Mesenchymal stem cell (in vitro differentiated cells and primary cell): ENCODE data around the gene TRMT61A.

Experiments used
- DNase-seq: peaks from one replicate; pipeline ENCODE4 v3.0.0-alpha.2; 2013
- H2AFZ ChIP-seq: one replicate; pipeline ENCODE4 v1.6.1; 2013; ENCODE audit warnings: low read depth, mild to moderate bottlenecking, control low read depth, inconsistent platforms, low read length, moderate library complexity
- H2AK5ac ChIP-seq: 2 replicates; pipeline ENCODE4 v1.6.1; 2013; ENCODE audit warnings: low read length, moderate library complexity, mild to moderate bottlenecking, inconsistent platforms; ENCODE audit not compliant: severe bottlenecking
- H2BK120ac ChIP-seq: one replicate; pipeline ENCODE4 v1.6.1; 2013; ENCODE audit warnings: low read depth, mild to moderate bottlenecking, inconsistent platforms, low read length, moderate library complexity
- H2BK12ac ChIP-seq, 2 experiments: one replicate each; pipeline ENCODE4 v1.6.1; 2013; ENCODE audit warnings: inconsistent platforms in 2 of 2, low read length in 2 of 2, mild to moderate bottlenecking in 2 of 2, moderate library complexity in 2 of 2, control low read depth in 1 of 2
- H2BK15ac ChIP-seq: one replicate; pipeline ENCODE4 v1.6.1; 2013; ENCODE audit warnings: mild to moderate bottlenecking, low read depth, inconsistent platforms; ENCODE audit not compliant: poor library complexity, severe bottlenecking
- H2BK5ac ChIP-seq: 2 replicates; pipeline ENCODE4 v1.6.1; 2013; ENCODE audit warnings: low read depth, mild to moderate bottlenecking, low read length, control low read depth, inconsistent platforms; ENCODE audit not compliant: poor library complexity, severe bottlenecking
- H3K14ac ChIP-seq, 2 experiments: one replicate each; pipeline ENCODE4 v1.6.1; 2013; ENCODE audit warnings: inconsistent platforms in 2 of 2, low read length in 2 of 2, control low read depth in 1 of 2, mild to moderate bottlenecking in 1 of 2, moderate library complexity in 1 of 2
- H3K18ac ChIP-seq, 2 experiments: one replicate each; pipeline ENCODE4 v1.6.1; 2013; ENCODE audit warnings: inconsistent platforms in 2 of 2, low read length in 2 of 2, control low read depth in 1 of 2, low read depth in 1 of 2, mild to moderate bottlenecking in 1 of 2
- H3K23ac ChIP-seq, 2 experiments: one replicate each; pipeline ENCODE4 v1.6.1; 2013; ENCODE audit warnings: inconsistent platforms in 2 of 2, low read length in 2 of 2, mild to moderate bottlenecking in 2 of 2, moderate library complexity in 2 of 2, control low read depth in 1 of 2
- H3K27ac ChIP-seq: 2 replicates; pipeline ENCODE4 v1.5.1; 2013; ENCODE audit warnings: mild to moderate bottlenecking, moderate library complexity, low read length, control low read depth, inconsistent platforms; ENCODE audit not compliant: poor library complexity, severe bottlenecking
- H3K27me3 ChIP-seq, 2 experiments: 2 replicates each; pipeline versions ENCODE4 v1.6.1 to v1.7.0; 2013; ENCODE audit warnings: low read length in 2 of 2, mild to moderate bottlenecking in 2 of 2, moderate library complexity in 2 of 2, control low read depth in 1 of 2, inconsistent platforms in 1 of 2; ENCODE audit not compliant: control insufficient read depth in 1 of 2, insufficient read depth in 1 of 2
- H3K36me3 ChIP-seq, 2 experiments: 2 replicates each; pipeline versions ENCODE4 v1.6.1 to v1.7.0; 2013; ENCODE audit warnings: low read length in 2 of 2, control low read depth in 1 of 2, inconsistent platforms in 1 of 2, low read depth in 1 of 2, mild to moderate bottlenecking in 1 of 2; ENCODE audit not compliant: insufficient read depth in 2 of 2, control insufficient read depth in 1 of 2
- H3K4ac ChIP-seq, 2 experiments: one replicate each; pipeline ENCODE4 v1.6.1; 2013; ENCODE audit warnings: inconsistent platforms in 2 of 2, low read length in 2 of 2, mild to moderate bottlenecking in 2 of 2, moderate library complexity in 2 of 2, control low read depth in 1 of 2, low read depth in 1 of 2
- H3K4me1 ChIP-seq: 2 replicates; pipeline ENCODE4 v1.6.1; 2013; ENCODE audit warnings: low read depth, low read length, control low read depth; ENCODE audit not compliant: control insufficient read depth, insufficient read depth
- H3K4me2 ChIP-seq: 2 replicates; pipeline ENCODE4 v1.6.1; 2013; ENCODE audit warnings: low read length, mild to moderate bottlenecking, inconsistent platforms; ENCODE audit not compliant: poor library complexity, severe bottlenecking
- H3K4me3 ChIP-seq, 2 experiments: 2 replicates each; pipeline versions ENCODE4 v1.5.1 to v1.7.0; 2013; ENCODE audit warnings: low read length in 2 of 2, mild to moderate bottlenecking in 2 of 2, control low read depth in 1 of 2, low read depth in 1 of 2; ENCODE audit not compliant: insufficient read depth in 1 of 2
- H3K79me1 ChIP-seq: replicated peaks from 2 replicates; pipeline ENCODE4 v1.6.1; 2013; ENCODE audit warnings: mild to moderate bottlenecking, control low read depth, low read length, inconsistent platforms; ENCODE audit not compliant: poor library complexity, severe bottlenecking
- H3K9ac ChIP-seq: 2 replicates; pipeline ENCODE4 v1.7.0; 2013; ENCODE audit warnings: mild to moderate bottlenecking, low read length, moderate library complexity
- H3K9me3 ChIP-seq: 2 replicates; pipeline ENCODE4 v1.7.0; 2013; ENCODE audit warnings: mild to moderate bottlenecking, low read length; ENCODE audit not compliant: control insufficient read depth
- H4K8ac ChIP-seq: one replicate; pipeline ENCODE4 v1.6.1; 2013; ENCODE audit warnings: inconsistent platforms, mild to moderate bottlenecking, low read length, moderate library complexity
- H4K91ac ChIP-seq: one replicate; pipeline ENCODE4 v1.6.1; 2013; ENCODE audit warnings: mild to moderate bottlenecking, low read length, inconsistent platforms
- WGBS: methylation state at CpG from one replicate; pipeline ENCODE4 v1.1.7; 2013; ENCODE audit warnings: mixed read lengths; 5-methylcytosine and 5-hydroxymethylcytosine counted together

Gene TRMT61A

GRCh38 chr14:103492156-103492925 is 36.7 kb upstream of the TRMT61A start:
- H2BK120ac ChIP-seq = no peak overlapping the region
- H3K4me3 ChIP-seq = peak overlapping the region in 1 of 2 experiments; percentile 21
- H3K27me3 ChIP-seq = no peaks in the 10 kb centered on the region
- no peak overlapping the region for H4K91ac ChIP-seq
- no peak overlapping the region for H2AK5ac ChIP-seq
- H3K14ac ChIP-seq = no peak overlapping the region
- H2BK12ac ChIP-seq = no peak overlapping the region
- H2AFZ ChIP-seq = no peak overlapping the region
- no peak overlapping the region for H2BK5ac ChIP-seq
- no peaks in the 10 kb centered on the region for H3K9me3 ChIP-seq
- no peak overlapping the region for H3K4ac ChIP-seq
- no peak overlapping the region for H3K27ac ChIP-seq
- no peak overlapping the region for H3K4me2 ChIP-seq
- DNase-seq = no peak
- H3K18ac ChIP-seq = no peak overlapping the region
- H2BK15ac ChIP-seq = no peak overlapping the region
- 98% methylated on average over 6 of the region's 6 CpGs for WGBS
- peaks cover 3% of the 10 kb centered on the region for H3K4me1 ChIP-seq
- H3K23ac ChIP-seq = no peak overlapping the region
- peak overlapping the region; percentile 66 for H3K9ac ChIP-seq
- H4K8ac ChIP-seq = no peak overlapping the region
- peaks cover 23% of the 10 kb centered on the region for H3K79me1 ChIP-seq
- peaks cover 39 to 61% of the 10 kb centered on the region in 2 experiments for H3K36me3 ChIP-seq

GRCh38 chr14:103495854-103496253 is 33.1 kb upstream of the TRMT61A start:
- no peak overlapping the region for H3K4me3 ChIP-seq
- no peak overlapping the region for H3K27ac ChIP-seq
- no peak overlapping the region for H3K18ac ChIP-seq
- H2BK5ac ChIP-seq = no peak overlapping the region
- no peak overlapping the region for H3K4me2 ChIP-seq
- WGBS = 97% methylated on average over 2 of the region's 2 CpGs
- no peak overlapping the region for H3K23ac ChIP-seq
- no peak overlapping the region for H3K9ac ChIP-seq
- no peak overlapping the region for H4K91ac ChIP-seq
- no peak overlapping the region for H2BK15ac ChIP-seq
- no peak overlapping the region for H2AK5ac ChIP-seq
- peaks cover 2% of the 10 kb centered on the region for H3K4me1 ChIP-seq
- H3K36me3 ChIP-seq = peaks cover 40 to 70% of the 10 kb centered on the region in 2 experiments
- H2AFZ ChIP-seq = no peak overlapping the region
- H3K79me1 ChIP-seq = peaks cover 23% of the 10 kb centered on the region
- H3K27me3 ChIP-seq = no peaks in the 10 kb centered on the region
- no peak overlapping the region for H3K4ac ChIP-seq
- H3K9me3 ChIP-seq = no peaks in the 10 kb centered on the region
- no peak overlapping the region for H2BK12ac ChIP-seq
- no peak overlapping the region for H3K14ac ChIP-seq
- no peak overlapping the region for H2BK120ac ChIP-seq
- H4K8ac ChIP-seq = no peak overlapping the region
- no peak for DNase-seq

GRCh38 chr14:103496776-103497175 is 32.2 kb upstream of the TRMT61A start:
- H3K4ac ChIP-seq = no peak overlapping the region
- DNase-seq = peak; percentile 32
- WGBS = no CpG with 5 or more reads among the region's 1 CpG

GRCh38 chr14:103499709-103500108 is 29.3 kb upstream of the TRMT61A start:
- Histone ChIP-seq H2BK15ac (no peak overlapping the region), H3K27me3 (no peaks in the 10 kb centered on the region)
- 89% methylated on average over 8 of the region's 10 CpGs for WGBS

More at GRCh38 chr14:103496776-103497175, 32.2 kb upstream of the TRMT61A start:
- H2BK5ac ChIP-seq = no peak overlapping the region
- no peak overlapping the region for H2AFZ ChIP-seq
- H3K23ac ChIP-seq = no peak overlapping the region
- H3K9ac ChIP-seq = peak overlapping the region; percentile 34
- H2BK120ac ChIP-seq = no peak overlapping the region
- H3K4me2 ChIP-seq = no peak overlapping the region
- no peak overlapping the region for H2AK5ac ChIP-seq
- peaks cover 46 to 70% of the 10 kb centered on the region in 2 experiments for H3K36me3 ChIP-seq
- H2BK15ac ChIP-seq = no peak overlapping the region
- H3K9me3 ChIP-seq = no peaks in the 10 kb centered on the region
- H3K18ac ChIP-seq = no peak overlapping the region
- H4K8ac ChIP-seq = no peak overlapping the region
- H2BK12ac ChIP-seq = no peak overlapping the region
- H3K27ac ChIP-seq = no peak overlapping the region
- H4K91ac ChIP-seq = no peak overlapping the region
- no peak overlapping the region for H3K14ac ChIP-seq
- H3K4me3 ChIP-seq = no peak overlapping the region
- peaks cover 4% of the 10 kb centered on the region for H3K4me1 ChIP-seq
- no peaks in the 10 kb centered on the region for H3K27me3 ChIP-seq
- H3K79me1 ChIP-seq = peaks cover 27% of the 10 kb centered on the region

More at GRCh38 chr14:103499709-103500108, 29.3 kb upstream of the TRMT61A start:
- no peak overlapping the region for H3K18ac ChIP-seq
- no peak overlapping the region for H2AFZ ChIP-seq
- no peak overlapping the region for H3K9ac ChIP-seq
- no peak overlapping the region for H2AK5ac ChIP-seq
- H3K14ac ChIP-seq = no peak overlapping the region
- no peak overlapping the region for H2BK120ac ChIP-seq
- no peak overlapping the region for H4K91ac ChIP-seq
- H3K4ac ChIP-seq = no peak overlapping the region
- H3K23ac ChIP-seq = no peak overlapping the region
- no peak overlapping the region for H2BK12ac ChIP-seq
- H3K27ac ChIP-seq = peak overlapping the region; percentile 3
- no peak overlapping the region for H3K4me2 ChIP-seq
- no peak overlapping the region for H4K8ac ChIP-seq
- peaks cover 4% of the 10 kb centered on the region for H3K4me1 ChIP-seq
- DNase-seq = no peak
- peaks cover 55 to 84% of the 10 kb centered on the region in 2 experiments for H3K36me3 ChIP-seq
- peaks cover 42% of the 10 kb centered on the region for H3K79me1 ChIP-seq
- H3K9me3 ChIP-seq = no peaks in the 10 kb centered on the region
- no peak overlapping the region for H2BK5ac ChIP-seq
- H3K4me3 ChIP-seq = no peak overlapping the region
